Fibroblast of the aortic adventitia (primary cell): ENCODE measurements around the gene KIAA0232. TPM values are rescaled to one million over a fixed set of nuclear protein-coding genes. Genes with fewer than 3 reads are reported as not detected.
A peak's percentile ranks its signal among the peaks of the same experiment; 100 is the strongest.
"Not testable (repeated sequence)": the region's sequence is repeated elsewhere in the genome, so short reads cannot be mapped to it uniquely, and the experiment has no call there.

Source experiments
- DNase-seq: peaks from one replicate; pipeline ENCODE4 v3.0.0-alpha.2; 2010; ENCODE audit warnings: low read depth
- H3K4me3 ChIP-seq: 2 replicates; pipeline ENCODE4 v1.5.1; 2011; ENCODE audit warnings: low read depth, mild to moderate bottlenecking, control low read depth, low read length, moderate library complexity
- CTCF ChIP-seq: IDR thresholded peaks from 2 replicates; pipeline ENCODE4 v1.5.1; 2011; ENCODE audit warnings: mild to moderate bottlenecking, low read length, control low read depth, inconsistent platforms; ENCODE audit not compliant: insufficient read depth
- total RNA-seq: library from RNA; depleted of rRNA; stranded (reverse); fragments of >200 nt; gene quantifications from 2 replicates; pipeline ENCODE4 v1.2.3, GENCODE V29; 2012; ENCODE audit warnings: low replicate concordance

KIAA0232 gene
- total RNA-seq, 1 donor = 28.7 TPM

- H3K4me3 ChIP-seq = peak overlapping the region; percentile 86
- DNase-seq = no peak
- no peak for TF ChIP-seq CTCF
Measured at GRCh38 chr4:6782846-6783110, 251 bp downstream of the KIAA0232 start.

GRCh38 chr4:6783111-6783981 is 819 bp downstream of the KIAA0232 start:
- DNase-seq = peak; percentile 79
- TF ChIP-seq CTCF = peak; percentile 9
- peak overlapping the region; percentile 86 for H3K4me3 ChIP-seq

- no peak overlapping the region for H3K4me3 ChIP-seq
- no peak for DNase-seq
- no peak for TF ChIP-seq CTCF
Measured at GRCh38 chr4:6785572-6785925, 3.0 kb downstream of the KIAA0232 start.

- DNase-seq = no peak
- TF ChIP-seq CTCF = no peak
Measured at GRCh38 chr4:6788123-6788522, 5.6 kb downstream of the KIAA0232 start.

GRCh38 chr4:6791245-6791644 is 8.7 kb downstream of the KIAA0232 start:
- not testable (repeated sequence) for H3K4me3 ChIP-seq, DNase-seq

More at GRCh38 chr4:6788123-6788522, 5.6 kb downstream of the KIAA0232 start:
- H3K4me3 ChIP-seq = no peak overlapping the region

GRCh38 chr4:6791796-6792195 is 9.3 kb downstream of the KIAA0232 start:
- not testable (repeated sequence) for H3K4me3 ChIP-seq, DNase-seq

GRCh38 chr4:6794189-6794588 is 11.7 kb downstream of the KIAA0232 start:
- no peak for TF ChIP-seq CTCF
- no peak for DNase-seq

GRCh38 chr4:6795821-6796220 is 13.3 kb downstream of the KIAA0232 start:
- DNase-seq = no peak
- H3K4me3 ChIP-seq = no peak overlapping the region
- no peak for TF ChIP-seq CTCF

More at GRCh38 chr4:6794189-6794588, 11.7 kb downstream of the KIAA0232 start:
- no peak overlapping the region for H3K4me3 ChIP-seq

GRCh38 chr4:6797368-6797767 is 14.8 kb downstream of the KIAA0232 start:
- H3K4me3 ChIP-seq, DNase-seq: not testable (repeated sequence)
